ENCODE measurements around the gene TMPRSS11F.

TMPRSS11F gene

GRCh38 chr4:68079928-68080327, 49.7 kb downstream of the TMPRSS11F start:
- TF ChIP-seq CTCF (conservative IDR thresholded peaks at IDR 0.05) (peak; percentile 4; the same call in 1 of the 2 replicates), ZFX (IDR thresholded peaks at IDR 0.05) (no peak)
- no peak overlapping the region for H3K27ac ChIP-seq

- TF ChIP-seq CTCF (conservative IDR thresholded peaks at IDR 0.05) (no peak), ZFX (IDR thresholded peaks at IDR 0.05) (no peak)
- H3K27ac ChIP-seq, result no peak overlapping the region
Observed at GRCh38 chr4:68077737-68078136, 51.9 kb downstream of the TMPRSS11F start.

GRCh38 chr4:68077301-68077700, 52.4 kb downstream of the TMPRSS11F start:
- TF ChIP-seq CTCF (conservative IDR thresholded peaks at IDR 0.05), result no peak
- TF ChIP-seq ZFX (IDR thresholded peaks at IDR 0.05), result no peak
- no peak overlapping the region for H3K27ac ChIP-seq

- TF ChIP-seq ZFX (IDR thresholded peaks at IDR 0.05), result no peak
- TF ChIP-seq CTCF (conservative IDR thresholded peaks at IDR 0.05), result peak; percentile 23
- no peak overlapping the region for H3K27ac ChIP-seq
Observed at GRCh38 chr4:68076194-68076593, 53.5 kb downstream of the TMPRSS11F start.

- TF ChIP-seq ZFX (IDR thresholded peaks at IDR 0.05) (no peak), CTCF (conservative IDR thresholded peaks at IDR 0.05) (no peak)
- H3K27ac ChIP-seq, result no peak overlapping the region
Observed at GRCh38 chr4:68074397-68074796, 55.3 kb downstream of the TMPRSS11F start.

- no peak overlapping the region for H3K27ac ChIP-seq
- TF ChIP-seq CTCF (conservative IDR thresholded peaks at IDR 0.05) (no peak), ZFX (IDR thresholded peaks at IDR 0.05) (no peak)
Observed at GRCh38 chr4:68070302-68070701, 59.4 kb downstream of the TMPRSS11F start.

- no peak for TF ChIP-seq CTCF (conservative IDR thresholded peaks at IDR 0.05)
- TF ChIP-seq ZFX (IDR thresholded peaks at IDR 0.05), result no peak
- no peak overlapping the region for H3K27ac ChIP-seq
Observed at GRCh38 chr4:68062501-68062900, 67.2 kb downstream of the TMPRSS11F start.

All from C4-2B (cell line).